ENCODE data around the gene SYNE2.
A peak's percentile ranks its signal among the peaks of the same experiment; 100 is the strongest.
"Not testable (repeated sequence)": the region's sequence is repeated elsewhere in the genome, so short reads cannot be mapped to it uniquely, and the experiment has no call there.

Gene SYNE2, protein sequence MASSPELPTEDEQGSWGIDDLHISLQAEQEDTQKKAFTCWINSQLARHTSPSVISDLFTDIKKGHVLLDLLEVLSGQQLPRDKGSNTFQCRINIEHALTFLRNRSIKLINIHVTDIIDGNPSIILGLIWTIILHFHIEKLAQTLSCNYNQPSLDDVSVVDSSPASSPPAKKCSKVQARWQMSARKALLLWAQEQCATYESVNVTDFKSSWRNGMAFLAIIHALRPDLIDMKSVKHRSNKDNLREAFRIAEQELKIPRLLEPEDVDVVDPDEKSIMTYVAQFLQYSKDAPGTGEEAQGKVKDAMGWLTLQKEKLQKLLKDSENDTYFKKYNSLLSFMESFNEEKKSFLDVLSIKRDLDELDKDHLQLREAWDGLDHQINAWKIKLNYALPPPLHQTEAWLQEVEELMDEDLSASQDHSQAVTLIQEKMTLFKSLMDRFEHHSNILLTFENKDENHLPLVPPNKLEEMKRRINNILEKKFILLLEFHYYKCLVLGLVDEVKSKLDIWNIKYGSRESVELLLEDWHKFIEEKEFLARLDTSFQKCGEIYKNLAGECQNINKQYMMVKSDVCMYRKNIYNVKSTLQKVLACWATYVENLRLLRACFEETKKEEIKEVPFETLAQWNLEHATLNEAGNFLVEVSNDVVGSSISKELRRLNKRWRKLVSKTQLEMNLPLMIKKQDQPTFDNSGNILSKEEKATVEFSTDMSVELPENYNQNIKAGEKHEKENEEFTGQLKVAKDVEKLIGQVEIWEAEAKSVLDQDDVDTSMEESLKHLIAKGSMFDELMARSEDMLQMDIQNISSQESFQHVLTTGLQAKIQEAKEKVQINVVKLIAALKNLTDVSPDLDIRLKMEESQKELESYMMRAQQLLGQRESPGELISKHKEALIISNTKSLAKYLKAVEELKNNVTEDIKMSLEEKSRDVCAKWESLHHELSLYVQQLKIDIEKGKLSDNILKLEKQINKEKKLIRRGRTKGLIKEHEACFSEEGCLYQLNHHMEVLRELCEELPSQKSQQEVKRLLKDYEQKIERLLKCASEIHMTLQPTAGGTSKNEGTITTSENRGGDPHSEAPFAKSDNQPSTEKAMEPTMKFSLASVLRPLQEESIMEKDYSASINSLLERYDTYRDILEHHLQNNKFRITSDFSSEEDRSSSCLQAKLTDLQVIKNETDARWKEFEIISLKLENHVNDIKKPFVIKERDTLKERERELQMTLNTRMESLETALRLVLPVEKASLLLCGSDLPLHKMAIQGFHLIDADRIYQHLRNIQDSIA (N-terminal part only)

GRCh38 chr14:63852817-63853731 is at the start of gene SYNE2:
Gene SYNE2, plus strand, starts transcription at chr14:63853004. Its CDS starts 56,145 bp downstream, at chr14:63909149.
- Histone ChIP-seq H3K4me3 (ENCODE audit: low read depth, low read length) (peak within 1 kb of the TSS; percentile 86), H3K79me2 (ENCODE audit: control insufficient read depth, insufficient read depth, low read length, unreplicated experiment) (peaks cover 3% of the 10 kb centered on the region), H3K36me3 (ENCODE audit: insufficient read depth, low read length) (no peaks in the 10 kb centered on the region), H3K27ac (ENCODE audit: low read depth, low read length) (peak within 1 kb of the TSS; percentile 42; the same call in 1 of the 2 replicates), H3K27me3 (ENCODE audit: insufficient read depth, low read length) (no peaks in the 10 kb centered on the region), H3K4me1 (ENCODE audit: control insufficient read depth, insufficient read depth, low read length, unreplicated experiment) (peaks cover 10% of the 10 kb centered on the region), H2AFZ (ENCODE audit: low read length, unreplicated experiment) (peak within 1 kb of the TSS; percentile 92)

- H3K4me3 ChIP-seq (ENCODE audit: low read depth, low read length); H3K79me2 ChIP-seq (ENCODE audit: control insufficient read depth, insufficient read depth, low read length, unreplicated experiment); H2AFZ ChIP-seq (ENCODE audit: low read length, unreplicated experiment); H3K27ac ChIP-seq (ENCODE audit: low read depth, low read length); H3K27me3 ChIP-seq (ENCODE audit: insufficient read depth, low read length); H3K36me3 ChIP-seq (ENCODE audit: insufficient read depth, low read length); H3K4me1 ChIP-seq (ENCODE audit: control insufficient read depth, insufficient read depth, low read length, unreplicated experiment): not testable (repeated sequence)
Observed at GRCh38 chr14:63803221-63803791, 49.5 kb upstream of the SYNE2 start.

DNA sequence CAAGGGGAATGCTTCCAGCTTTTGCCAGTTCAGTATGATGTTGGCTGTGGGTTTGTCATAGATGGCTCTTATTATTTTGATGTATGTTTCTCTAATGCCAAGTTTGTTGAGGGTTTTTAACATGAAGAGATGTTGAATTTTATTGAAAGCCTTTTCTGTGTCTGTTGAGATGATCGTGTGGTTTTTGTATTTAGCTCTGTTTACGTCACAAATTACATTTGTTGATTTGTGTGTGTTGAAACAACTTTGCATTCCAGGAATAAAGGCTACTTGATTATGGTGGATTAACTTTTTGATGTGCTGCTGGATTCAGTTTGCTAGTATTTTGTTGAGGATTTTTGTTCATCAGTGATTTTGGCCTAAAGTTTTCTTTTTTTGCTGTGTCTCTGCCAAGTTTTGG is 46.7 kb upstream of the SYNE2 start:
- not testable (repeated sequence) for H3K4me1 ChIP-seq (ENCODE audit: control insufficient read depth, insufficient read depth, low read length, unreplicated experiment); H3K27me3 ChIP-seq (ENCODE audit: insufficient read depth, low read length); H3K36me3 ChIP-seq (ENCODE audit: insufficient read depth, low read length); H2AFZ ChIP-seq (ENCODE audit: low read length, unreplicated experiment); H3K79me2 ChIP-seq (ENCODE audit: control insufficient read depth, insufficient read depth, low read length, unreplicated experiment); H3K4me3 ChIP-seq (ENCODE audit: low read depth, low read length); H3K27ac ChIP-seq (ENCODE audit: low read depth, low read length)

DNA sequence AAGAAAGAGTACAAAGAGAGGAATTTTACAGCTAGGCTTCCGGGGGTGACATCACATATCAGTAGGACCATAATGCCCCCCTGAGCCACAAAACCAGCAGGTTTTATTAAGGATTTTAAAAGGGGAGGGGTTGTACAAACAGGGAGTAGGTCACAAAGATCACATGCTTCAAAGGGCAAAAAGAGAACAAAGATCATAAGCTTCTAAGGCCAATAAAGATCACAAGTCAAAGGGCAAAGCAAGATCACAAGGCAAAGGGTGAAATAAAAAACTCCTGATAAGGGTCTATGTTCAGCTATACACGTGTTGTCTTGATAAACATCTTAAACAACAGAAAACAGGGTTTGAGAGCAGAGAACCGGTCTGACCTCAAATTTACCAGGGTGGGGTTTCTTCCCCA is 41.1 kb upstream of the SYNE2 start:
- not testable (repeated sequence) for H3K27ac ChIP-seq (ENCODE audit: low read depth, low read length); H2AFZ ChIP-seq (ENCODE audit: low read length, unreplicated experiment); H3K4me3 ChIP-seq (ENCODE audit: low read depth, low read length); H3K79me2 ChIP-seq (ENCODE audit: control insufficient read depth, insufficient read depth, low read length, unreplicated experiment); H3K36me3 ChIP-seq (ENCODE audit: insufficient read depth, low read length); H3K27me3 ChIP-seq (ENCODE audit: insufficient read depth, low read length); H3K4me1 ChIP-seq (ENCODE audit: control insufficient read depth, insufficient read depth, low read length, unreplicated experiment)

DNA sequence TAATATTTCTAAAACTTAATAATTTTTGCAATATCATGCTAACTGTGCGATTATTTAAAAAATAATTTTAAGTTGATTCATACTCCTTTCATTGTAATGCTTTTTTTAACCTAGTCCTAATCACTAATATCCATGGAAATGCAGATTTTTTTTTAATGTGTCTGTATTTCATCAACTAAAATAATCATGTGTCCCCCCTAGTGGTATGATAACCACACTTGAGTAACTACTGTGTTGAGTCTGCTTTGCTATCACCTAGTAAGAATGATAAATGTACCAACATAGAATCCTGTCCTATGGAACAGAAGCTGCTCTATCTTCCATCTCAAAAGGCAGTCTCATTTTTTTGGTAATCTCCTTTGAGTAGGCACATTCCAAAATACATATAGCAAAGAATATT is 19.1 kb upstream of the SYNE2 start:
- H3K4me3 ChIP-seq (ENCODE audit: low read depth, low read length): no peak overlapping the region
- H3K4me1 ChIP-seq (ENCODE audit: control insufficient read depth, insufficient read depth, low read length, unreplicated experiment): no peaks in the 10 kb centered on the region
- no peaks in the 10 kb centered on the region for H3K27me3 ChIP-seq (ENCODE audit: insufficient read depth, low read length)
- no peaks in the 10 kb centered on the region for H3K79me2 ChIP-seq (ENCODE audit: control insufficient read depth, insufficient read depth, low read length, unreplicated experiment)
- H3K27ac ChIP-seq (ENCODE audit: low read depth, low read length): no peak overlapping the region
- no peaks in the 10 kb centered on the region for H3K36me3 ChIP-seq (ENCODE audit: insufficient read depth, low read length)
- no peak overlapping the region for H2AFZ ChIP-seq (ENCODE audit: low read length, unreplicated experiment)

DNA sequence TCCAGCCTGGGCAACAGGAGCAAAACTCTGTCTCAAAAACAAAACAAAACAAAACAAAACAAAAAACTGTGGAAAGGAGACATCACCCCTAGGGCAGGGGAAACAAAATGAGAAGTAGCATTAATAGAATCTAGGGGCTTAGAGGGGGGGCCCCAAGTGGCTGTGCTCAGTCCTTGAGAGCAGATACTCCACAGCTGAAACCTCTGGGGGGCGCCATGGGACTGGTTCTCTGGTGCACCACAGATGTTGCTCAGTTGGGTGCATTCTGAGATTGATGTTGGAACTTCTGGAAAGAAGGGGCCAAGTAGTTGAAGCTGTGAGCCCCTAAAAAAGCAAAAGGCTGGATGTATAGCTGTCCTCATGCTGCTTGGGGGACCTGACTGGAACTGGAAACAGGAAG is 11.8 kb upstream of the SYNE2 start:
- Histone ChIP-seq H3K4me1 (ENCODE audit: control insufficient read depth, insufficient read depth, low read length, unreplicated experiment) (no peaks in the 10 kb centered on the region), H3K4me3 (ENCODE audit: low read depth, low read length) (no peak overlapping the region), H3K27ac (ENCODE audit: low read depth, low read length) (no peak overlapping the region), H2AFZ (ENCODE audit: low read length, unreplicated experiment) (no peak overlapping the region), H3K27me3 (ENCODE audit: insufficient read depth, low read length) (no peaks in the 10 kb centered on the region), H3K36me3 (ENCODE audit: insufficient read depth, low read length) (no peaks in the 10 kb centered on the region), H3K79me2 (ENCODE audit: control insufficient read depth, insufficient read depth, low read length, unreplicated experiment) (no peaks in the 10 kb centered on the region)

GRCh38 chr14:63843796-63844195 is 9.0 kb upstream of the SYNE2 start:
- Histone ChIP-seq H3K79me2 (ENCODE audit: control insufficient read depth, insufficient read depth, low read length, unreplicated experiment) (no peaks in the 10 kb centered on the region), H3K4me3 (ENCODE audit: low read depth, low read length) (no peak overlapping the region), H3K4me1 (ENCODE audit: control insufficient read depth, insufficient read depth, low read length, unreplicated experiment) (no peaks in the 10 kb centered on the region), H3K27ac (ENCODE audit: low read depth, low read length) (no peak overlapping the region), H2AFZ (ENCODE audit: low read length, unreplicated experiment) (no peak overlapping the region), H3K27me3 (ENCODE audit: insufficient read depth, low read length) (no peaks in the 10 kb centered on the region), H3K36me3 (ENCODE audit: insufficient read depth, low read length) (no peaks in the 10 kb centered on the region)

DNA sequence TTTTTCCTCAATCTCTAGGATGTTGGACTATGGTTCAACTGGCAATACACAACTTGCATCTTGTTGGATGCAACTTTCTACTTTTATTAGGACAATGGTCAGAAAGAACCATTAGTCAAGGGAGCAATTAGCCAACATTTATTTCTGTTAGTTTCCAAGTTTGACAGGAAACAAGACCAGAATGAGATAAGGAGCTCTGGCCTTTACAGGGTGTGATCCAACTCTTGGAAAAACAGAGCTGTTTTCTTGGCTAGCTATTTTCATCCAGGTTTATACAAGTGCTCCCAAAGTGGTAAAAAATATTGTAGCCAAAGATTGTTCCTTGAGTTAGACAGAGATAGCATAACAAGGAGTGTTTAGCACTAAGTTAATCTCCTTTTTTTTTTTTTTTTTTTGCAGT is 3.9 kb upstream of the SYNE2 start:
- H3K79me2 ChIP-seq (ENCODE audit: control insufficient read depth, insufficient read depth, low read length, unreplicated experiment): no peaks in the 10 kb centered on the region
- no peaks in the 10 kb centered on the region for H3K36me3 ChIP-seq (ENCODE audit: insufficient read depth, low read length)
- no peaks in the 10 kb centered on the region for H3K4me1 ChIP-seq (ENCODE audit: control insufficient read depth, insufficient read depth, low read length, unreplicated experiment)
- no peaks in the 10 kb centered on the region for H3K27me3 ChIP-seq (ENCODE audit: insufficient read depth, low read length)
- H3K27ac ChIP-seq (ENCODE audit: low read depth, low read length): no peak overlapping the region
- H2AFZ ChIP-seq (ENCODE audit: low read length, unreplicated experiment): no peak overlapping the region
- no peak overlapping the region for H3K4me3 ChIP-seq (ENCODE audit: low read depth, low read length)

DNA sequence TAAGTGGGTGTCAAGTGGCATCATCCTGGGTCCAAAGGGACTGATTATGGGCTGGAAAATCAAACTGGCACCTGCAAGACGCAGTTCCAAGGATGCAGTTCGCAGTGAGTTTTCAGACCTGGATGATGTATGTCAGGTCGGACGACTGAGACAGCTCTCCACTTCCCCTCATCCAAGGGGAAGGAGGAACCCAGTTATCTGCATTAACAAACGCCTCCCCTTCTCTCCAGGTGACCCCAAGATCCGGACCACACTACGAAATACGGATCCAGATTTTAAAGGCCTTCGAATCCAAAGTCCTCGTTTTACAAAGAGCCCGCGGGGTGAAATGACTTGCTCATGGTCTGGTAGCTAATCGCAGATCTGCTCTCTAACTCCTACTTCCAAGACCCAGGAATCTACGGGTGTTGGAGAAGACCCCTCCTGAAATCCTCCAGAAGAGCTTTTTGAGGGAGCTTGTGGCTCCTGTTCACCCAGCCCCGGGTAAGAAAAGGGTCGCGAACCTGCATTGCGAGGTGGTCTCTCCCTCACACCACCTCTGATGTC is 460 bp upstream of the SYNE2 start:
- peaks cover 3% of the 10 kb centered on the region for H3K79me2 ChIP-seq (ENCODE audit: control insufficient read depth, insufficient read depth, low read length, unreplicated experiment)
- no peaks in the 10 kb centered on the region for H3K36me3 ChIP-seq (ENCODE audit: insufficient read depth, low read length)
- H2AFZ ChIP-seq (ENCODE audit: low read length, unreplicated experiment): peak overlapping the region; percentile 42
- H3K4me3 ChIP-seq (ENCODE audit: low read depth, low read length): peak overlapping the region; percentile 86
- peaks cover 5% of the 10 kb centered on the region for H3K4me1 ChIP-seq (ENCODE audit: control insufficient read depth, insufficient read depth, low read length, unreplicated experiment)
- no peak overlapping the region for H3K27ac ChIP-seq (ENCODE audit: low read depth, low read length)
- no peaks in the 10 kb centered on the region for H3K27me3 ChIP-seq (ENCODE audit: insufficient read depth, low read length)
